Ovary (tissue), 9 donors: Measurements from ENCODE around the gene ADGRV1. TPM values are rescaled to one million over a fixed set of nuclear protein-coding genes. Genes with fewer than 3 reads are reported as not detected.

ENCODE experiments used
- DNase-seq, 5 donors: peaks; one replicate each; pipeline ENCODE4 v3.0.0-alpha.2; 2019 to 2020
- H3K27ac ChIP-seq, 2 donors: fragments of 200-600 bp; one replicate each; pipeline versions ENCODE4 v1.5.1 to v1.8.0; 2019 to 2022
- H3K27me3 ChIP-seq: fragments of 200-600 bp; one replicate; pipeline ENCODE4 v1.8.0; 2022
- H3K36me3 ChIP-seq: fragments of 200-600 bp; sonication (generic); one replicate; pipeline ENCODE4 v1.5.1; 2019
- H3K4me1 ChIP-seq: one replicate; pipeline ENCODE4 v1.8.1; 2013; ENCODE audit warnings: mild to moderate bottlenecking, moderate library complexity; ENCODE audit not compliant: insufficient read depth
- H3K4me3 ChIP-seq: fragments of 200-600 bp; sonication (generic); one replicate; pipeline ENCODE4 v1.5.1; 2017
- H3K9me3 ChIP-seq, 2 donors: fragments of 200-600 bp in 1 of 2; sonication (generic) in 1 of 2; one replicate each; pipeline versions ENCODE4 v1.5.1 to v1.8.1; 2013 to 2019; ENCODE audit warnings: mild to moderate bottlenecking in 1 of 2, moderate library complexity in 1 of 2
- EP300 ChIP-seq: sonication (generic); formaldehyde crosslinking; IDR thresholded peaks from one replicate; pipeline ENCODE4 v1.6.1; 2017; ENCODE audit warnings: antibody characterized with exemption
- POLR2A ChIP-seq: fragments of 450-650 bp; IDR thresholded peaks from one replicate; pipeline ENCODE4 v1.6.1; 2017; ENCODE audit warnings: antibody characterized with exemption, mild to moderate bottlenecking, moderate library complexity
- WGBS, 3 donors: extraction: QIAGEN DNeasy Blood & Tissue Kit in 1 of 3; methylation state at CpG; one replicate each; pipeline versions ENCODE4 v1.1.5 to v1.1.7; 2013 to 2017; 5-methylcytosine and 5-hydroxymethylcytosine counted together
- intact Hi-C, 4 donors: fragments of 100-400 bp; cut with DNase I; formaldehyde crosslinking; loops; one replicate each; pipeline versions ENCODE4 v1.11.0 to v1.15.1; 2022 to 2023
- polyA plus RNA-seq, 2 donors: library from polyadenylated mRNA; stranded (reverse); fragments of 200-250 nt in 1 of 2; fragments of 350-450 nt in 1 of 2; fragmentation: Illumina TruSeq in 1 of 2; extraction: RNeasy Lipid Tissue Mini Kit (QIAGEN cat#74804) in 1 of 2; gene quantifications; one replicate each; pipeline ENCODE4 v1.2.3, GENCODE V29; 2013 to 2014
- total RNA-seq, 7 donors: library from RNA; depleted of rRNA in 2 of 7; stranded (reverse); fragments of >200 nt in 2 of 7; fragmentation: NEBNext Ultra II Directional in 3 of 7; extraction: Animal tissue kit (Norgen Biotek cat#: 25700) in 3 of 7; gene quantifications; one replicate each; pipeline versions ENCODE4 v1.1.0 to v1.2.4, GENCODE V29; 2016 to 2023
- TF ChIP-seq, protein P1 (sequence below), 3 donors: fragments of 450-650 bp in 2 of 3; fragments of 200-600 bp in 1 of 3; IDR thresholded peaks; one replicate each; pipeline versions ENCODE4 v1.5.1 to v1.8.0; 2016 to 2022; ENCODE audit warnings: antibody characterized with exemption in 3 of 3, mild to moderate bottlenecking in 1 of 3
- donor health status: DM: no; HTN: no; CAD: no; lungs with moderate emphysema.
- donor health status: DM: no; HTN: no; CAD: no.
- donor health status: Bipolar disorder and iron deficiency.
- donor health status: DM: yes; HTN: yes; CAD: no.
- donor health status: DM: no; HTN: no; CAD: no.
- donor health status: DM: yes; HTN: yes; CAD: no.

Gene ADGRV1
- total and polyA plus RNA-seq, 9 donors: 0.21 to 2.7 (median 1.1) TPM

DNA sequence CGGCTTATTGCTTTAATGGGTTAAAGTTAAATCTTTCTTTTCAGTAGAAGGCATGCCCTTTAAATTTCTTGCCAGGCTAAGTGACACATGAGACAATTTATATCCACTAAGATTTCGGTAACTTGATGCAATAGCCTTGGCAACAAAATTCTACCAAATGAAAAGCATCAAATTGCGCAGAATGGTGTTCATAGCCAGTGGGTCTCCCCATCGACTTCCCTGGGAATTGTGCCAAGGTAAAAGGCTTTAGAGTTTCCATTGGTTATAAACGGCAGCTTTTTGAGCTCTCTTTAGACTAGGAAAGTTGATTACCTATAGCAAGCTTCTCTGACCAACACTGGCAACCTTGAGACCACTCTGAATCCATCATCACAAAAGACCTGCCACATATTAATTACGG lies 466.1 kb downstream of the ADGRV1 start:
- DNase-seq: no peak
- no peak overlapping the region for H3K27ac ChIP-seq
- TF ChIP-seq, protein P1, sequence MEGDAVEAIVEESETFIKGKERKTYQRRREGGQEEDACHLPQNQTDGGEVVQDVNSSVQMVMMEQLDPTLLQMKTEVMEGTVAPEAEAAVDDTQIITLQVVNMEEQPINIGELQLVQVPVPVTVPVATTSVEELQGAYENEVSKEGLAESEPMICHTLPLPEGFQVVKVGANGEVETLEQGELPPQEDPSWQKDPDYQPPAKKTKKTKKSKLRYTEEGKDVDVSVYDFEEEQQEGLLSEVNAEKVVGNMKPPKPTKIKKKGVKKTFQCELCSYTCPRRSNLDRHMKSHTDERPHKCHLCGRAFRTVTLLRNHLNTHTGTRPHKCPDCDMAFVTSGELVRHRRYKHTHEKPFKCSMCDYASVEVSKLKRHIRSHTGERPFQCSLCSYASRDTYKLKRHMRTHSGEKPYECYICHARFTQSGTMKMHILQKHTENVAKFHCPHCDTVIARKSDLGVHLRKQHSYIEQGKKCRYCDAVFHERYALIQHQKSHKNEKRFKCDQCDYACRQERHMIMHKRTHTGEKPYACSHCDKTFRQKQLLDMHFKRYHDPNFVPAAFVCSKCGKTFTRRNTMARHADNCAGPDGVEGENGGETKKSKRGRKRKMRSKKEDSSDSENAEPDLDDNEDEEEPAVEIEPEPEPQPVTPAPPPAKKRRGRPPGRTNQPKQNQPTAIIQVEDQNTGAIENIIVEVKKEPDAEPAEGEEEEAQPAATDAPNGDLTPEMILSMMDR (IDR thresholded peaks at IDR 0.05): no peak
- TF ChIP-seq EP300: no peak
- TF ChIP-seq POLR2A: no peak
- H3K9me3 ChIP-seq: no peaks in the 10 kb centered on the region
- H3K4me3 ChIP-seq: no peak overlapping the region
- H3K27me3 ChIP-seq: no peaks in the 10 kb centered on the region
- H3K4me1 ChIP-seq: no peaks in the 10 kb centered on the region
- no peaks in the 10 kb centered on the region for H3K36me3 ChIP-seq
- 47 to 72% (median 70%) methylated on average over 6 of the region's 6 CpGs for WGBS, 3 donors
- intact Hi-C loops: no loop called here

DNA sequence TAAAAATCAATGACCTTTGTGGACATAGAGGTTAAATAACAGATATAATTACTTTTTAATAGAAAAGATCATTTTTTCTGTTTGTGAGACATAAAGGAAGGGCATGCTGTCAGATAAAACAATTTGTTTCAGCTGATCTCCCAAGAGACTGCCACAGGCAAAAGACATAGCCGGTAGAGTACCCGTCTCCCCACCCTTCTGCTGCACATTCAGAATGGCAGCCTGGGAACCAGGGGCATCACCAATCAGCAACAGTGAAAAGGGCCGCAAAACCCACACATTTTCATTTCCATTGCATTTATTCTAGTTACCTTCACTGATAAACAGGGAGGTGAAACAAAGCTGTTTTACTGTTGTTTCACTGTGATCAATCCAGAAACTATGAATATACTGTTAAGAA lies 466.9 kb downstream of the ADGRV1 start:
- Histone ChIP-seq H3K27me3 (no peaks in the 10 kb centered on the region), H3K36me3 (no peaks in the 10 kb centered on the region), H3K4me3 (no peak overlapping the region), H3K27ac (no peak overlapping the region), H3K4me1 (no peaks in the 10 kb centered on the region), H3K9me3 (no peaks in the 10 kb centered on the region)
- no peak for DNase-seq
- 91 to 94% (median 92%) methylated on average over 3 of the region's 3 CpGs for WGBS, 3 donors
- TF ChIP-seq EP300: no peak
- TF ChIP-seq, protein P1 (IDR thresholded peaks at IDR 0.05): no peak
- no peak for TF ChIP-seq POLR2A
- intact Hi-C loops: no loop called here

DNA sequence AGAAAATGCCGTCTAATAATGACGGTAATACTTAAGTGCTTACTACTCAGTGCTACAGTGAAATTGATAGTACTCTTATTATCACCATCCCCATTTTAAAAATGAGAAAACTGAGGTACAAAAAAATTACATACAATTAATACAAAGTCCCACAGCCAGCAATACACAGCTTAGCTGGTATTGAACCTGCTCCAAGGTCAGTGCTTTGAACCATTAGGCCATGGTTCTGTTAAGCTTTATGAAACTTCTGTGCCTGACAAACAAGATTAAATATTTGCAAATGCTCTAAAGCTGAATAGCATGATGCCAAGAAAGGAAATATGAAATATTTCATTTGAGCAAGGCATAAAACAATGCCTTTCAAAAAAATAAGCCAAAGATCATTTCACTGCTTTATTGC lies 467.4 kb downstream of the ADGRV1 start:
- intact Hi-C loops: no loop called here
- Histone ChIP-seq H3K9me3 (no peaks in the 10 kb centered on the region), H3K4me3 (no peak overlapping the region), H3K27ac (no peak overlapping the region), H3K36me3 (no peaks in the 10 kb centered on the region), H3K27me3 (no peaks in the 10 kb centered on the region), H3K4me1 (no peaks in the 10 kb centered on the region)
- TF ChIP-seq EP300: no peak
- TF ChIP-seq, protein P1 (IDR thresholded peaks at IDR 0.05): no peak
- TF ChIP-seq POLR2A: no peak
- 90 to 97% (median 94%) methylated on average over 2 of the region's 2 CpGs for WGBS, 3 donors
- DNase-seq: no peak

DNA sequence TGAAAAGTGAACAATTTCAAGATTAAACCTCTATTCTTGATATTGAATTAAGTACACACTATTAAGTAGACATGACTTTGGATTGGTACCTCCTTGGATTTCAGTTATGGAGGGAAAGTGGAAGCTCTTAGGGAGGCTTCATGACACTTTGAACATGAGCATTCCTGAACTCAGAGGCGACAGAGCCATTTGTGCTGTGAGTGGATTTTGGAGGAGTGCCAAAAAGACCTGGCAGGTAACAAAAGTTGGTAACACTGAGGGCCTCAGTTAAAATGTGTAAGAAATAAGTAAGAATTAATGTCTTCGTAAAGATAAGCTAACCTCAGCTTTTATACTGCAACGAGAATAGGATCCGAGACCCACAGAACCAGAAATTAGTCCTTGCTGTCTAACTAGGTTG lies 467.9 kb downstream of the ADGRV1 start:
- 93 to 96% (median 95%) methylated on average over 4 of the region's 4 CpGs for WGBS, 3 donors
- H3K9me3 ChIP-seq: no peaks in the 10 kb centered on the region
- TF ChIP-seq EP300 (no peak), POLR2A (no peak)
- no peaks in the 10 kb centered on the region for H3K27me3 ChIP-seq
- intact Hi-C loops: no loop called here
- no peak for DNase-seq
- no peaks in the 10 kb centered on the region for H3K36me3 ChIP-seq
- no peaks in the 10 kb centered on the region for H3K4me1 ChIP-seq
- no peak overlapping the region for H3K27ac ChIP-seq
- H3K4me3 ChIP-seq: no peak overlapping the region

DNA sequence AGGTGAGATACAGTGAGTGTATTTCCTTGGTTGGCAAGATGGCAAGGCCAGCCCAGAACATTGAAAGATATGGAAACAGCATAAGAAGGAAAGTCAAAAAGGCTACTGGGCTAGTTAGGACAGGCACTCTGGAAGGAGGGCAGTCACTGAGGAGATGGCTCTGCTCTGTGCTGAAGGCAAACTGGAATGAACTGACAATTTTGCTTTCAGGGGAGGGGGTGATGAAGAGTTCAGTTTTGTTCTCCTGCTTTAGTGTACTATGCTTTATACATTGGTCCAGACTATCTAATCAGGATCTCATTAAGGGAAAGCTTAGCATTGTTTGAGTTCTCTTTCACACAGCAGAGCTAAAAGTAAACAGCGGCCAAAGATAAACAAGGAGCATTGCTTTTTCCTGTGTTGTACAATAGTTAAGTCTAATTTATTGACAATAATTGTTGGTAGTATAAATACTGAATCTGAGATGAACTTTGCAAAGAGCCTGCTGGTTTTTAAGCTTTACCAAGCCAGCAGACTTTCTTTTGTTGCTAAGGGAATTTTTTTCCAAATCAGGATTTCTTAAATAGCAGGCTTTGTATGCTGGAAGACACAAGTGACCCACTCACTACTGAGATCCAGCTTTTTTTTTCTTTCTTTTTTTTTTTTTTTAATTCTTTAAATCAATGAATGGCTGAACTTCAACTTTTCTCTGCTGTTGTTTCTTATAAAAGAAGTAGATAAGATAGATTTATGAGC lies 469.0 kb downstream of the ADGRV1 start:
- H3K27ac ChIP-seq: no peak overlapping the region
- intact Hi-C loops: no loop called here
- WGBS, 3 donors: 57 to 100% (median 81%) methylated on average over 1 of the region's 1 CpG

More for the DNA sequence above, 469.0 kb downstream of the ADGRV1 start:
- no peak overlapping the region for H3K4me3 ChIP-seq
- no peaks in the 10 kb centered on the region for H3K9me3 ChIP-seq
- DNase-seq: no peak
- no peaks in the 10 kb centered on the region for H3K27me3 ChIP-seq
- TF ChIP-seq EP300 (no peak), POLR2A (no peak)
- TF ChIP-seq, protein P1 (IDR thresholded peaks at IDR 0.05): no peak
- H3K4me1 ChIP-seq: no peaks in the 10 kb centered on the region
- H3K36me3 ChIP-seq: no peaks in the 10 kb centered on the region
